ENCODE results near the gene UBA7. TPM values are rescaled to one million over a fixed set of nuclear protein-coding genes. Genes with fewer than 3 reads are reported as not detected.

Gene UBA7
- total RNA-seq, 2 experiments from 2014 or later = 208 to 213 TPM

- H3K4me3 Mint-ChIP-seq = no peak overlapping the region
- peaks cover 49% of the 10 kb centered on the region for H3K4me1 Mint-ChIP-seq (ENCODE audit: low read depth)
- no peaks in the 10 kb centered on the region for H3K9me3 Mint-ChIP-seq
- Histone ChIP-seq H3K27ac (ENCODE audit: low read depth in 1 of 2, low read length in 2 of 2) (no peak overlapping the region), H3K27me3 (ENCODE audit: control insufficient read depth in 1 of 2, insufficient read depth in 2 of 2, low read length in 2 of 2) (no peaks in the 10 kb centered on the region), H3K9me3 (ENCODE audit: control insufficient read depth in 1 of 2, insufficient read depth in 1 of 2, low read length in 2 of 2) (no peaks in the 10 kb centered on the region), H3K36me3 (ENCODE audit: insufficient read depth, low read length) (peaks cover 14% of the 10 kb centered on the region), H3K4me3 (ENCODE audit: low read length) (no peak overlapping the region), H3K4me1 (ENCODE audit: insufficient read depth, low read length) (peaks cover 16% of the 10 kb centered on the region)
- no peaks in the 10 kb centered on the region for H3K27me3 Mint-ChIP-seq
- POLR2A ChIA-PET = no interaction called here
- H3K36me3 Mint-ChIP-seq (ENCODE audit: low read depth) = peaks cover 37% of the 10 kb centered on the region
- H3K27ac Mint-ChIP-seq = no peak overlapping the region
- intact Hi-C loops (cut with DNase I, micrococcal nuclease) = no loop called here
- ATAC-seq (ENCODE audit: poor library complexity) (no peak), DNase-seq (no peak)
- no peak for TF ChIP-seq CTCF (IDR thresholded peaks at IDR 0.05)
- CTCF ChIA-PET = interaction anchor here (1.3 kb wide), 1 partner anchor 28 kb away, joined by 5 read pairs; the partner anchor contains the start of gene INKA1
These were observed 38.2 kb downstream of the UBA7 start for GRCh38 chr3:49775538-49775937.

- ATAC-seq (ENCODE audit: poor library complexity) (no peak), DNase-seq (no peak)
- no peak overlapping the region for H3K27ac ChIP-seq (ENCODE audit: low read depth in 1 of 2, low read length in 2 of 2)
- no peak for TF ChIP-seq CTCF (IDR thresholded peaks at IDR 0.05)
- peaks cover 28% of the 10 kb centered on the region for H3K36me3 ChIP-seq (ENCODE audit: insufficient read depth, low read length)
- H3K9me3 ChIP-seq (ENCODE audit: control insufficient read depth in 1 of 2, insufficient read depth in 1 of 2, low read length in 2 of 2) = no peaks in the 10 kb centered on the region
- Mint-ChIP-seq H3K36me3 (ENCODE audit: low read depth) (peaks cover 33% of the 10 kb centered on the region), H3K4me3 (no peak overlapping the region), H3K4me1 (ENCODE audit: low read depth) (peaks cover 51% of the 10 kb centered on the region), H3K27ac (no peak overlapping the region), H3K27me3 (no peaks in the 10 kb centered on the region), H3K9me3 (no peaks in the 10 kb centered on the region)
- no peak overlapping the region for H3K4me3 ChIP-seq (ENCODE audit: low read length)
- H3K4me1 ChIP-seq (ENCODE audit: insufficient read depth, low read length) = peaks cover 7% of the 10 kb centered on the region
- POLR2A ChIA-PET = interaction anchor here (0.8 kb wide), 1 partner anchor 144 kb away, joined by 4 read pairs; no protein-coding TSS in a partner anchor
- intact Hi-C loops (cut with DNase I, micrococcal nuclease) = no loop called here
- no peaks in the 10 kb centered on the region for H3K27me3 ChIP-seq (ENCODE audit: control insufficient read depth in 1 of 2, insufficient read depth in 2 of 2, low read length in 2 of 2)
- CTCF ChIA-PET = interaction anchor here (0.8 kb wide), 1 partner anchor 66 kb away, joined by 3 read pairs; no protein-coding TSS in a partner anchor
These were observed 41.0 kb downstream of the UBA7 start for GRCh38 chr3:49772703-49773102.

- H3K36me3 Mint-ChIP-seq (ENCODE audit: low read depth) = peaks cover 27% of the 10 kb centered on the region
- Histone ChIP-seq H3K4me3 (ENCODE audit: low read length) (no peak overlapping the region), H3K27ac (ENCODE audit: low read depth in 1 of 2, low read length in 2 of 2) (no peak overlapping the region), H3K4me1 (ENCODE audit: insufficient read depth, low read length) (peaks cover 7% of the 10 kb centered on the region), H3K27me3 (ENCODE audit: control insufficient read depth in 1 of 2, insufficient read depth in 2 of 2, low read length in 2 of 2) (no peaks in the 10 kb centered on the region), H3K36me3 (ENCODE audit: insufficient read depth, low read length) (peaks cover 20% of the 10 kb centered on the region), H3K9me3 (ENCODE audit: control insufficient read depth in 1 of 2, insufficient read depth in 1 of 2, low read length in 2 of 2) (no peaks in the 10 kb centered on the region)
- no peaks in the 10 kb centered on the region for H3K27me3 Mint-ChIP-seq
- ChIA-PET CTCF (interaction anchor here (0.8 to 2.9 kb wide), 3 partner anchors 15 to 52 kb away, joined by 3 to 13 read pairs (median 4); partner anchors contain the start of genes AMIGO3, INKA1 and IP6K1), POLR2A (no interaction called here)
- no peak overlapping the region for H3K4me3 Mint-ChIP-seq
- ATAC-seq (ENCODE audit: poor library complexity) = no peak
- H3K27ac Mint-ChIP-seq = peak overlapping the region; percentile 27
- H3K9me3 Mint-ChIP-seq = no peaks in the 10 kb centered on the region
- TF ChIP-seq CTCF (IDR thresholded peaks at IDR 0.05) = no peak
- intact Hi-C loops (cut with DNase I, micrococcal nuclease) = no loop called here
- peaks cover 45% of the 10 kb centered on the region for H3K4me1 Mint-ChIP-seq (ENCODE audit: low read depth)
- DNase-seq = no peak
These were observed 42.3 kb downstream of the UBA7 start for GRCh38 chr3:49771340-49771938.
